Activated T-cell treated with anti-CD3 and anti-CD28 coated beads for 1 hour (primary cell): ENCODE results near the gene TMEM132D.
"Not testable (repeated sequence)": the region's sequence is repeated elsewhere in the genome, so short reads cannot be mapped to it uniquely, and the experiment has no call there.

Source experiments
- DNase-seq: peaks from one replicate; pipeline ENCODE4 v3.0.0-alpha.2; 2020; ENCODE audit warnings: low read depth

The TMEM132D gene

DNA sequence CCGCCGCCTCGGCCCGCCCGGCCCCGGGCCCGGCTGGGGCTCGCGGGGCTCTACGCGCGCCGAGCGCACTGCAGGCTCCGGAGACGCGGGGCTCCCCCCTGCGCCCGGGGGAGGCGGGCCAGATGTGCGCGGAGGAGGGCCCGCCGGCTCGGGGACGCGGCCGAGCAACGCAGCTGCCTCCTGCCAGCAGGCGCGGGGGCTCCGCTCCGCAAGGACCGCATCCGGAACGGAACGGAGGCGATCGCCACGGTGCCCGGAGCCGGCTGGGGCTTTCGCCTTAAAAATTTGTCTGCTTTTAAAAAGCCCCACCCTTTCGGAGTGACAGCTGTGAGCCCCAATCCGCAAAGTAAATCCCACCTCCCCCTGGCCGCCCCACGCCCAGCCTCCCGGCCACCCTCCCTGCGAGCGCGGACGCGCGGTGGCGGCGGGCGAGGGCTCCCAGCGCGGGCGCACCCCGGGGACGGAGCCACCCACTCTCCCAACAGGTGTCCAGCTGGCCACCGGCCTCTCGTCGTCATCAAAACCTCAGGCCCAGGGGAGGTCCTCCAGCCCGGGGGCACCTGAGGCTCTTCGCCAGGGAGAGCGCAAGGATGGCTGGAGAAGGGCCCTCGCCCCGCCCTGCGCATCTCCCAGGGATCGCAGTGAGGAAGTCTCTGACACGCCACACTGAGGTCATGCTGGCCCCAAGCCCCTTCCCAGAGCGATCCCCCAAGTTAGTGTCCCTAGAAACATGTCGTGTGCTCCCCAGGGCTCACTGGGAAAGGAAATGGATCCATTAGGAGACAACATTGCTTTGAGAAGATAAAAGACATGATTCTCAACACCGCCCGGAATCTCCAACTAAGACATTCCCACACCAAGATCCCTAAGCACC lies at the start of gene TMEM132D:
TSS of gene TMEM132D (minus strand) at position 70 of the 874 bp plus-strand sequence.
- no peak for DNase-seq

DNA sequence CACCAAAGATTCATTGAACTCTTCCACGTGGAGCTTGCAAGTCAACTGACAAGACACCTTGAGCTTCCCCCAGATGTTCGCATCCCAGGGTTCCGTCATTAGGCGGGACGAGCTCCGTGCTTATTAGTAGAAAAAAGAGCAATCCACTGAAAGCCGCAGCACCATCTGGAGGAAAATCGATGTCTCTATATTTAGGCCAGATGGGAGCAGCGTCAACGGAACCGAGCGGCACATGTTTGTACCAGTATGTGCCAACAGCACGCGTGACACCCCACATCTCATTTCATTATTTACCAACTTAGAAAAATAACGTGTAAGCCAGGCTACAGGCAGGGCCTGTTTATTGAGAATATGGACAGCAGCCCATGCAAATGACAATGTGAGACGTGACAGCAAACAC lies 45.8 kb upstream of the TMEM132D start:
- no peak for DNase-seq

DNA sequence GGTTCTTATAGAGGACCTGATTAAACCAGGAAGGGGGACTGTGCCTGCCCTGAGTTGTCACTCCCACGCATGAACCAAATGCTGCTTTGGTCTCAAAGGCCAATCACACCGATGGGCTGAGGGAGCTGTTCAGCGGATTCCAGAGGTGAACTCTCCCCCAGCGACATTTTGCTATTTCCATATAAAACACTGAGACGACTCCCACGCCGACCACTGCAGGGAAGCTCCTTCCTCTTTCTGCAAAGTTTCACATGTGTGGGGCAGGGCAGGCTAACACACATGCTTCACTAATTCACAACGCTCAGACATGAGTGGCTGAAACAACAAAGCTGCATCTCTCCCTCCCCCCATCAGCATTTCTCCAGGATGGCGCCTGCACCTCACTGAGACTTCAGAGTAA lies 37.8 kb upstream of the TMEM132D start:
- DNase-seq: no peak

DNA sequence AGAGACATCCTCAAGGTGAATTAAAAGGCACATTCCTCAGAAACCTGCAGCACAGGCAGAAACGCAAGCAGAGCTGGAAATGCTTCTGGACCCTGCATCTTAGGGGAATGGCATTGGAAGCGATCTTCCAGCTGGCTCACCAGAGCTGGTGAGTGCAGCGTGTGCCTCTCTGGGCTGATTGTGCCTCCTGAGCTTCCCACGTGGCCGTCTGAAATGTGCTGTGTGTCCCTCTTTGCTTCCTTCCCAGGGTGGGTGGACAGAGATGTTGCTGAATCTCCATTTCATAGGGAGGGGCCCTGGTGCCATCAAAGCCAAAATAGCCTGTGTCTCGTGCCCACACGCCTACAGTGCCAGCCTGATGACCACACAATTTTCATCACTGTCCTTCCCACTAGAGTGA lies 34.3 kb upstream of the TMEM132D start:
- no peak for DNase-seq

DNA sequence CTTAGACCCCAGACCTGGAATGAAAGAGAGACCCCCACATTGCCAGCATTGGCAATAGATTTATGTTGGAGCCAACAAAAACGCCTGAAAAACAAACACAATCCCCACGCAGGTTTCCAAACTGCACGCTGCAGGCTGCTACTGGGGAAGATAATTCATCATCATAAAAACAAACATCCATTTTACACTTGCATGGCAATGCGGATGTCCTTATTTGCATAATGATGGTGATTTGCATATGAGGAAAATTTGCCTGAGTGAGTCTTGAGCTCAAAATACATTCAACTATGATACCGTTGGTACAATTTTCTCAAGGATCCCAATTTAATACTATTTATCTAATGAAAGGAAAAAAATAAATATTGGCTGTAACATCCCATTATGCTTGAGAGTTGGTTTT lies 33.6 kb upstream of the TMEM132D start:
- no peak for DNase-seq

DNA sequence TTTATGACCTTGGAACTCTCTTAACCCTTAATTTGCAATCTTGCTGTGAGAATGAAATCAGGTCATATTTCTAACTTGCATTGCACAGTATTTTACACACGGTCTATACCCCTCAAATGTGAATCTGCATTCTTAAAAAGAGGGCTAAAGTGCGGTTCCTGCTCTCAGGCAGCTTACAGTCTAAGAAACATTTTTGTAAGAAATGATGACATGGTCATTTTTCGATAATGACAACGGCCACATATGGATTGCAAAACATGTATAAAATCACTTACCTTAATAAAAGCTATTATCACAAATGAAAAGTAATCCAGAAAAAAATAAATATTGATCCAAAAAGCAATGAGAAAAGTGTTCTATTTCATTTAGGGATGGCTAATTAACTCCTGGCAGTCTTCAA lies 24.8 kb upstream of the TMEM132D start:
- DNase-seq: no peak

DNA sequence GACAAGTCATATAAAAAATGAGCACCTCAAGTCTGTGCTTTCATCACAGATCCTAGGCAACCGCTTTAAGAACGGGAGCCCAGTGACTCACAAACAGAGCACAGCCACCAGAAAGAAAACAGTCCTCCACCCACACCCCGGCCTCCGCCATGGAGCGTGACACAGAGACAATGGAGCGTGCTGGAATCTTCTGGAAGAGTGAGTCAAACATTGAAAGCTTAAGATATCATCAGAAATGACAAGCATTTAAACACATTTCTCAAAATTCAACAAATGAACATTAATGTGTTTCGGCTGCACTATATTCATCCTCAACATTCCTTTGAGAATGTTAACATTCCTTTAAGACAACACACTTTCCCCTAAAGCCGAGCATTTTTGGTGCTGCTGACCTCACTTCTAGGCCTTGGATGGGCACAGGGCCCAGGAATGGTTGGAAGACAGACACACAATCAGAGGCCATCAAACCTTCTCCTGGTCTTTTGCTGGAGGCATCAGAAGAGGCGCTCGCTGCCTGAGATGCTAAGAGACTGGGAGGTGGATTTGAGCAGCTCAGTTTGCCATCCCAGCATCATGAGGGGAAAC lies 23.6 kb upstream of the TMEM132D start:
- no peak for DNase-seq

DNA sequence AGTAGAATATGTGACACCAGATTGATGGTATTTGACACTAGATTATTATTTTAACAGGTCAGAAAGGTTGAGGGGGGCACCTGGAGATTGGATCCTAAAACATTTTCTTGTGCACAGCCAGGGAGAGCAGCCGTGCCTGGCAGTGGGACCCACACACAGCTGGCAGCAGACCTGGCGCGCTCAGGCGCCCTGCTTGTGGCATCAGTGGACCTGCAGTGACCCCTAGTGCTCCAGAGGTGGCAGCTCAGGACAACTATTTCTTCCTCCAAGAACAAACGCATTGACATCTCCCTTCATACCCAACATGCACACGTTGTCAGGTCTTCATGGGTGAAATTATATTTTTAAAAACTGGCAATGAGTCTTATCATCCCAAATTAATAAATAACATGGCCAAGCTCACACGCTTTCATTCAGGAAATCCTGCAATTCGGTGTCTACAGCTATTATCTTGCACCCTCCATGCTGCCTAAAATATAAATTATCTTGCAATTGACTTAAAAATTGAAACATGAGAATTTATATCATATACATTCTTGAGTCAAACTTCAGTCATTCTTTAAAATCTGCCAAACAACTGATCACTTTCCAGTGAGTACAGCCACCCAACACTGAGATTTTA lies 7.7 kb upstream of the TMEM132D start:
- no peak for DNase-seq

DNA sequence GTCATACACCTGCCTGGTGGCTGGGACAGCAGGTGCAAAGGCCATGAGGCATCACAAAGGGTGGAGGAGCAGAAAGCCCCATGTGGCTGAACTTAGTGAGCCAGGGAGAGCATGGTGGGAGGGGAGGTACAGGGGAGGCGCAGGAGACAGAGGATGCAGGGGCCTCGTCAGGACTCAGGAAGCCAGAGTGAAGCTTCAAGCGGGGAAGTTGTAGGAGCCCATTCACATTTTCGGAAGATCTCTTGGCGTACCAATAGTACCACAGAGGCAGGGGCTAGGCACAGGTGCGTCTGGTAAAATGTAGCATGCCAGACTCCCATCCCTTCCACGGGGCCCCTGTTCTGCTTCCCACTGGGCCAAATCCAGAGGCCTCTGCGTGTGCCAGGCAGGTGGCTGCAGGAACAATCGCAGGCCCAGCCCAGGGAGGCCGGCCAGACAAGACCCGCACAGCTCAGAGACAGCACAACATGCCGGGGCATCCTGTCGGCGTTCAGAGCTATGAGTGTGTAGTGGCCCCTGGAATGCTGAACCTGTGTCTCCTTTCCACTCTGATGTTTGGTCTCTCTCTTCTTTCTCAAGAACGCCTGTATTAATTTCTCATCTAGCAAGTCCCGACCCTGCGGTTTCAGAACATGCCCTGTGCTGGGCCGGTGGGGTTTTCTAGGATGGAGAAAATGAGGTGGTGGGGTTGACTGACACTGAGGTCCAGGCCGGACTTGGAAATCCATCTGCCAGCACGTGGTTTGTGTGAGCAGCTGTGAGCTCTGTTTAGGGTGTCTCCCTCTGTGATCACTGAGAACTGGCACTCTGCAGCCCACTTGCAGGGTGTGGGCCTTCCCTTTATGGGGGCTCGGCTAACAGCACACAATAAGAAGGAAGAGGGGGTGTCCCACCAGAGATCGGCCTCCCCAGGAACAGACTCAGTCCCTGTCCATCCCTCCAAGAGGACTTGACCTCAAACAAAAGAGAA lies 5.5 kb upstream of the TMEM132D start:
- DNase-seq: no peak

DNA sequence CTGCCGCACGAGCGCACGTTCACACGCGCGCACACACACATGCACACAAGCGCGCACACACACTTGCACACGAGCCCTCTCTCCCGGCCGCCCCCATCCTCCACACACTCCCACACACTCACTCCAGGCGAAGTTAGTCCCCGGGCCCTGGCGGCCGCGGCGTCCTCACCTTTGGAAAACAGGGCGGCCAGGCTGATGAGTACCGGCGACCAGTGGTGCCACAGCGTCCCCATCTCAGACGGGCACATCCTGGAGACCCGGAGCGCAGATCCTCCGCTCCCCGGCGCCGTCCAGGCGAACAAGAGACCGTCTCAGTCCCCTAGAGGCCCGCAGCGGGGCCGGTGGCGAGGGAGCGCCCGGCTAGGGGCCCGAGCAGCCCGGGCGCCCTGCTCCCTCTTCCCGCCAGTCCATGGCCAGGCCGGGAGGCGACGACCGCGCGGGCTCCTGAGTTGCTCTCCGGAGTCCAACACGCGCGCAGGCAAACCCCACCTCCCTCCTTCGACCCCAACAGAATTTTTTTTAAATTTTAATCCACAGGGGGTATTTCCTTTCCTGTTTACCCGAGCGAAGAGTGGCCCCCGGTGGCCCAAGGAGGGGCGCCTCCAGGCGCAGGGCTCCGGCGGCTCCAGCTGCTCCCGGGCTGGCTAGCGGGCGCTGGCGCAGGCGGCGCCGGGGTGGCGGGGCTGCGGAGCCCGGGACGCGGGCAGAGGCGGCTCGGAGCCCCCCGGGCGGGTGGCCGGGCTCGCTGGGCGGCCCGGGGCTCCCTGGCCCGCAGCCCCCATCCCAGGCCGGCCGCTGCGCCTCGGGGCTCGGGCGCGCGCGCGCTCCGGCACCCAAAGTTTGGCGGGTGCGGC lies 506 bp downstream of the TMEM132D start:
- no peak for DNase-seq

DNA sequence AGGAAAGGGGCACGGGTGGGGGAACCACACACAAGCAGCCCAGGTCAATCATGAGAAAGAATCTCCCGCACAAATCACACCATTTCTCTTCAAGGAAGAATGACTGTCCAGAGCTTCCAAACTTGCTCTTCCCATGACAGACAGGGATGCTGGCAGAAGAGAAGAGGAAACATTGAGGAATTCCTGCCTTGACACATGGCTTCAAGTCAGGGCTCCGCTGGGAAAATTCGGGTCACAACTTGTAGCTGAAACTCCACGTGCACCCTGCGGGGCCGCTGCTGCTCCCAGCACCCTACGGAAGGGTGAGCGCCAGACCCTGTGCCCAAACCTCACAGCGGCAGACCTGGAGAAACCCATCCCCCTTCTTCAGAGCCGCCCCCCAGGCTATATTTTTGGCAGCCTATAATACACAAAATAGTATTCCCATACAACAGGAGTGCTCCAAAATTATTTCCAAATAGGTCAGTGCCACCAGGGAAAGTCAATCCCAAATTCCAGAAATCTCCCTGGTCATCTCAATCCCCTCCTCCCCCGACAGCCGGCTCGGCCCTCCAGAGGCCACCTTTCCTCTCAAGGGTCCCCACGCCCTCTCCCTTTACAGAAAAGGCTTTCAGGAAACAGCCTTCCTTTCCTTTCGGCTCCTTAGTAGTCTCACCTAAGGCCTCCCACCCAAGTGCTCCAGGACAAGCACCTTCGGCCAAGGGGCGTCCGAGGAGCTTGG lies 1.3 kb downstream of the TMEM132D start:
- DNase-seq: no peak

DNA sequence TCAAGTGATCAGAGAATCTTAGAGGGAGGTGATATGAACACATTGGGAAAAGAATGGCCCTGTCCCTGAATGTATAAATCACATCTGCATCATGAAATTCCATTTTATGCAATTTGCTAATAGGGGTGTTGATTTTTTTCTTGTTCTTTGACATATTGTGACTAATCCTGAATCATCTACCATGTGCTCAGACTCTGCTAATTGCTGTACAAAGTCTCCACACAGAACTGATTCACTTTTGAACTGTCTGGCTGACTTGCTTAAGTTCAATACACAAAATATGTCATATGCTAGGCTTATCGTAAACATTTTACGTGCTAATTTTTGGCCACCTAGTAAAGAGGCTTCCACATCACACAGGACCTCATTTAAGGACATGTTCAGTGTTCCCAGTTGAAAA lies 2.6 kb downstream of the TMEM132D start:
- DNase-seq: no peak

DNA sequence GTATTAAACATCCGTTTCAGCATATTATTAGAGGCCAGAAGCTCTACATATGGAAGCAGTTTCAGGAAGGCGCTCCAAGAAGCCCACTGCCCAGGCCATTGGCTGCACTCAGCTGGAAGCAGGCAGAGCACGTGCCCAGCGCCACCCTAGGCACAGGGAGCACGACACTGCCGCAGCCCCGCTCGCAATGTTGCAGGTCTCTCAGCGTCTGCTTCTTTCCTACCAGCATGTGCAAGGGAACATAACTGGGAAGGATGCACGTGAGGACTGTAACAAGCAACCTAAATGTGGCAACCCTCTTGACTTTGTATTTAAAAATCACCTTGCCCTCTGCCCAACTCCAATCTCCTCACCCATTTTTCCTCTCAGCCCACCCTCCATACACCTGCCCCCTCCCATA lies 3.5 kb downstream of the TMEM132D start:
- no peak for DNase-seq

DNA sequence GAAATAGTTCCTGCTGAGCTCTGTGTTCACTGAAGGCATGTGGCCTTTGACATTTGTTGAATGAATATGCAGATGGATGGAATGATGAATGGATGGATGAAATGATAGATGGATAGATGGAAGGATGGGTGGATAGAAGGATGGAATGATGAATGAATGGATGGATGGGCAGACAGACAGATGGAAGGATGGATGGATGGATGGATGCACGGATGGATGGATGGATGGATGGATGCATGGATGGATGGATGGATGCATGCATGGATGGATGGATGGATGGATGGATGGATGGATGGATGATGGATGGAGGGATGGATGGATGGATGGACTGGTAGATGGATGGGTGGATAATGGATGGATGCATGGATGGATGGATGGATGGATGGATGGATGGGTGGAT lies 4.8 kb downstream of the TMEM132D start:
- not testable (repeated sequence) for DNase-seq

DNA sequence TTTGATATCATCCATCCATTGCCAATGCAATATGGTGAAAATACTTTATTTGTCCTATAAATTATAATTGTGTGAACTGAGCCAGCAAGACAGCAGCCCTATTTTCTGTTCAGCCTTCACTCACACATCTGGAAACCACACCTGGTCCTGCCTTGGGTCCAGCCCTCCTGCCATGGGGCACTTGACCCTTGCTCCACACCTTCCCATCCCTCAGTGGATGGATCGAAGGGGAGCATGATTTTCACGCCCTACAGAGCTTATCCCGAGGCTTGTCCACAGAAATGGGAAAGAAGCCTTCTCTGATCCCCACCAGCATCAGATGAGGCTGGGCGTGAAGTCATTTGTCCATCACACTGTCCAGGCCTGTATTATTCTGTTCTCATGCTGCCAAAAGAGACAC lies 10.1 kb downstream of the TMEM132D start:
- no peak for DNase-seq

DNA sequence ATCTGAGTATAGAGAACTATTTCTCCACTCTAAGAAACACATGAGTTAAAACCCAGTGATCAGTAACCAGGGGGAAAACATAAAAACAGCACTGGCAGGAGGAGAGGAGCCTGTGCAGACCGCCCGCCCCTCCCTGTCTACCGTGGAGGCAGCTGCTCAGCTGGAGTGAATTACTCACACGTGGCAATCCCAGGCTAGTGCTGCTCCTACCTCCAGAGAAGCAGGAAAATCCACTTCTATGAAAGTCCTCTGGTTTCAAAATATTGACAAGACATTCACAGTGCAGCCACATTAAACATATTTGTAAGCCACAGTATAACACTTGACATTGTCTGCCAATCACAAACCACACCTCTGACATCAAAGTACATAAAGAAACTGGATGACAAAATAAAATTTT lies 16.7 kb downstream of the TMEM132D start:
- DNase-seq: no peak

DNA sequence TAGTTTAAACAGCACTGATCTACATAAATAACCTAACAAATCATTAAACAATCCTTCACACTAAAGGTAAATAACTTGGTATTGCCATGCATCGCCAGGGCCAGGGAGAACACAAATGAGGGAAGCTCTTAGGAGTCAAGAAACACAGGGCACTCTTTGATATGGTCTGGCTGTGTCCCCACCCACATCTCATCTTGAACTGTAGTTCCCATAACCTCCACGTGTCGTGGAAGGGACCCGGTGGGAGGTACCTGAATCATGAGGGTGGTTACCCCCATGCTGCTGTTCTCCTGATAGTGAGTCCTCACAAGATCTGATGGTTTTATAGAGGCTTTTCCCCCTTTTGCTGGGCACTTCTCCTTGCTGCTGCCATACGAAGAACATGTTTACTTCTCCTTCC lies 17.3 kb downstream of the TMEM132D start:
- DNase-seq: no peak

DNA sequence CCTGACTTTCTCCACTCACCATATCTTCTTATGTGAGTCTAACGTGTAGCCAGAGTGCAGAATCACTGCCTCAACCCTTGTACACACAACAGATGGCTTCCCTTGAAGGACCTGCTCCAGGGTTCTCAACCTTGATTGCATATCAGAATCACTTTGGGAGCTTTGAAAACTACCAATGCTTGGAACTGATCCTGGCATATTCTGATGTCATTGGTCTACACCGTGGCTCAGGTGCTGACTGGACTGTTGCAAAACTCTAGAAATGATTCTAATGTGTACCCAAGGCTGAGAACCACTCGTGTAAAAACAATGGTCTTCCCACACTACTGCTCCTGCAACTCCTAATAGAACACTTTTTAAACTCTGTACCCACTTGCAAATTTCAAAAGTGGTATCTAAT lies 18.5 kb downstream of the TMEM132D start:
- no peak for DNase-seq

DNA sequence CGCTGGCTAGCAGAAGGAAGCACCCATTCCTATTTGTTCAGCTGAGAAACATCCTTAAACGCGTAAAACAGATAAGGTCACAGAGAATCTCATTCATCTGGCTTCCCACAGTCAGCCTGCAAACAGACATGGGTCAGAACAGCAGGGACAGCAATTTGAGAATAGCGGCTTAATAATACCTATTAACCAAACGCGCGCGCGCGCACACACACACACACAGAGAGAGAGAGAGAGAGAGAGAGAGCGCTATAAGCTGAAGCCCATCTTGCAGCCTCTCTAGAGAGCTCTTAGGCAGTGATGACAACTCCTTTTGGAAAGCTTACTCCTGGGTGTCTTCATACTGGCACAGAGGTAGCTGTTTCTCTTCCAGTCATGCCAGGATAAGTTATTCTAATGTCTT lies 26.4 kb downstream of the TMEM132D start:
- no peak for DNase-seq

DNA sequence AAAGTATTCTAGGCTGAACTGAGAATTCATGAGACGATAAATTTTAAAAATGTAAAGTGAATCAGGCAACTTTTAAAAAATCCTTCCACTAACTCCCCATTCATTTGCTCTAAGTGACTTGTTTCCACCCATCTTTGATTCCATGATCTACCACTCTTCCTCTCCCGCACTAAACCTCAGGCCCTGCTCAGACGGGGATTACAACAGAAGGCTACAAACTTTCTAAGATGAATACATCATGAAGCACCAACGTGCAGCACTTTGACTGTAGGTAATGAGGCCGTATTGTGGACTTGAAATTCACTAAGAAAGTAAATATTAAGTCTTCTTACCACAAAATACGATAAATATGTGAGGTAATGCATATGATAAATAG lies 30.0 kb downstream of the TMEM132D start:
- DNase-seq: no peak
